Prostate gland (tissue), 2 donors: ENCODE results near the gene TBC1D5. TPM values are rescaled to one million over a fixed set of nuclear protein-coding genes. Genes with fewer than 3 reads are reported as not detected.

Source experiments
- DNase-seq: peaks from one replicate; pipeline ENCODE4 v3.0.0-alpha.2; 2019; ENCODE audit warnings: low spot score
- H3K27ac ChIP-seq, 2 donors: fragments of 200-600 bp; sonication (generic); 2 replicates each; pipeline ENCODE4 v1.5.1; 2017 to 2019
- H3K27me3 ChIP-seq: fragments of 200-600 bp; sonication (generic); replicated peaks from 2 replicates; pipeline ENCODE4 v1.5.1; 2019; ENCODE audit not compliant: insufficient read depth
- H3K36me3 ChIP-seq, 2 donors: fragments of 200-600 bp; sonication (generic); 1 replicate in 1 of 2; 2 replicates in 1 of 2; pipeline versions ENCODE4 v1.5.1 to v1.8.1; 2017 to 2019
- H3K4me1 ChIP-seq: fragments of 200-600 bp; sonication (generic); replicated peaks from 2 replicates; pipeline ENCODE4 v1.5.1; 2019
- H3K4me3 ChIP-seq, 2 donors: fragments of 200-600 bp; sonication (generic); 2 replicates each; pipeline ENCODE4 v1.5.1; 2017 to 2019
- H3K9me3 ChIP-seq: fragments of 200-600 bp; sonication (generic); 2 replicates; pipeline ENCODE4 v1.5.1; 2017
- CTCF ChIP-seq, 4 experiments: fragments of 200-600 bp in 2 of 4; fragments of 450-650 bp in 2 of 4; sonication (generic) in 2 of 4; IDR thresholded peaks; 1 replicate in 3 of 4; 2 replicates in 1 of 4; pipeline ENCODE4 v1.5.1; 2016 to 2019; ENCODE audit warnings: antibody characterized with exemption in 4 of 4, mild to moderate bottlenecking in 2 of 4, moderate library complexity in 2 of 4
- POLR2A ChIP-seq: fragments of 450-650 bp; IDR thresholded peaks from one replicate; pipeline ENCODE4 v1.6.1; 2016; ENCODE audit warnings: antibody characterized with exemption, mild to moderate bottlenecking
- POLR2AphosphoS5 ChIP-seq: sonication (generic); formaldehyde crosslinking; IDR thresholded peaks from one replicate; pipeline ENCODE4 v1.6.1; 2017; ENCODE audit warnings: antibody characterized with exemption
- WGBS: methylation state at CpG from one replicate; pipeline ENCODE4 v1.1.5; 2018; 5-methylcytosine and 5-hydroxymethylcytosine counted together
- intact Hi-C: fragments of 100-400 bp; cut with DNase I; formaldehyde crosslinking; loops from one replicate; pipeline ENCODE4 v1.14.2; 2022
- total RNA-seq, 2 donors: library from RNA; depleted of rRNA; stranded (reverse); fragments of >200 nt; gene quantifications; one replicate each; pipeline ENCODE4 v1.1.0, GENCODE V29; 2016

Gene TBC1D5
- total RNA-seq, 2 donors from 2014 or later = 64.8 to 99.2 TPM

- Histone ChIP-seq H3K27me3 (no peaks in the 10 kb centered on the region), H3K27ac (no peak overlapping the region), H3K4me1 (no peaks in the 10 kb centered on the region), H3K9me3 (no peaks in the 10 kb centered on the region), H3K36me3 (no peaks in the 10 kb centered on the region), H3K4me3 (no peak overlapping the region)
- no peak for DNase-seq
- 83% methylated on average over 5 of the region's 5 CpGs for WGBS
- intact Hi-C loops = no loop called here
- no peak for TF ChIP-seq POLR2A
Observed at GRCh38 chr3:17322106-17322793, 420.2 kb downstream of the TBC1D5 start.

- H3K36me3 ChIP-seq = no peaks in the 10 kb centered on the region
- DNase-seq = no peak
- H3K4me3 ChIP-seq = no peak overlapping the region
- TF ChIP-seq POLR2AphosphoS5 (no peak), POLR2A (no peak), CTCF (IDR thresholded peaks at IDR 0.05) (no peak)
- no peaks in the 10 kb centered on the region for H3K4me1 ChIP-seq
- intact Hi-C loops = no loop called here
- no peaks in the 10 kb centered on the region for H3K27me3 ChIP-seq
- H3K9me3 ChIP-seq = no peaks in the 10 kb centered on the region
- no peak overlapping the region for H3K27ac ChIP-seq
Observed at GRCh38 chr3:17320266-17320665, 422.2 kb downstream of the TBC1D5 start.

- intact Hi-C loops = no loop called here
- Histone ChIP-seq H3K4me3 (no peak overlapping the region), H3K27ac (no peak overlapping the region), H3K27me3 (no peaks in the 10 kb centered on the region), H3K9me3 (no peaks in the 10 kb centered on the region), H3K4me1 (no peaks in the 10 kb centered on the region), H3K36me3 (no peaks in the 10 kb centered on the region)
- WGBS = 83% methylated on average over 3 of the region's 3 CpGs
- TF ChIP-seq POLR2AphosphoS5 = no peak
- TF ChIP-seq CTCF (IDR thresholded peaks at IDR 0.05) = no peak
- TF ChIP-seq POLR2A = no peak
- no peak for DNase-seq
Observed at GRCh38 chr3:17315897-17316296, 426.5 kb downstream of the TBC1D5 start.

GRCh38 chr3:17314171-17314570 lies 428.3 kb downstream of the TBC1D5 start:
- no peak for DNase-seq
- Histone ChIP-seq H3K36me3 (no peaks in the 10 kb centered on the region), H3K27me3 (no peaks in the 10 kb centered on the region), H3K4me3 (no peak overlapping the region), H3K4me1 (no peaks in the 10 kb centered on the region), H3K9me3 (no peaks in the 10 kb centered on the region), H3K27ac (no peak overlapping the region)
- TF ChIP-seq CTCF (IDR thresholded peaks at IDR 0.05) (no peak), POLR2AphosphoS5 (no peak), POLR2A (no peak)
- intact Hi-C loops = no loop called here

GRCh38 chr3:17313746-17314145 lies 428.7 kb downstream of the TBC1D5 start:
- intact Hi-C loops = no loop called here
- no peaks in the 10 kb centered on the region for H3K4me1 ChIP-seq
- H3K27ac ChIP-seq = no peak overlapping the region
- H3K4me3 ChIP-seq = no peak overlapping the region
- 91% methylated on average over 3 of the region's 3 CpGs for WGBS
- no peaks in the 10 kb centered on the region for H3K36me3 ChIP-seq
- TF ChIP-seq POLR2A (no peak), POLR2AphosphoS5 (no peak), CTCF (IDR thresholded peaks at IDR 0.05) (no peak)
- no peaks in the 10 kb centered on the region for H3K9me3 ChIP-seq
- no peak for DNase-seq
- no peaks in the 10 kb centered on the region for H3K27me3 ChIP-seq
